Activated naive CD4-positive, alpha-beta T cell treated with anti-CD3 and anti-CD28 coated beads, Interleukin-2, amount 50 U/mL, for 24 hours (primary cell): ENCODE data around the gene ARHGAP18.

Source experiments
- H3K27ac Mint-ChIP-seq: one replicate; pipeline ENCODE4 v1.8.0; 2021; ENCODE audit warnings: mild to moderate bottlenecking, mixed read lengths
- H3K27me3 Mint-ChIP-seq: one replicate; pipeline ENCODE4 v1.8.0; 2021; ENCODE audit warnings: mixed read lengths
- H3K36me3 Mint-ChIP-seq: one replicate; pipeline ENCODE4 v1.8.0; 2021; ENCODE audit warnings: mixed read lengths
- H3K4me1 Mint-ChIP-seq: one replicate; pipeline ENCODE4 v1.8.0; 2021; ENCODE audit warnings: mixed read lengths
- H3K4me3 Mint-ChIP-seq: one replicate; pipeline ENCODE4 v1.8.0; 2021; ENCODE audit warnings: mild to moderate bottlenecking, mixed read lengths
- H3K9me3 Mint-ChIP-seq: one replicate; pipeline ENCODE4 v1.8.0; 2021; ENCODE audit warnings: mixed read lengths

The ARHGAP18 gene

GRCh38 chr6:129671442-129672340 lies 38.3 kb downstream of the ARHGAP18 start:
- no peaks in the 10 kb centered on the region for H3K27me3 Mint-ChIP-seq
- H3K27ac Mint-ChIP-seq = peak overlapping the region; percentile 88
- H3K4me1 Mint-ChIP-seq = peaks cover 40% of the 10 kb centered on the region
- H3K4me3 Mint-ChIP-seq = peak overlapping the region; percentile 75
- no peaks in the 10 kb centered on the region for H3K36me3 Mint-ChIP-seq
- H3K9me3 Mint-ChIP-seq = no peaks in the 10 kb centered on the region

- Mint-ChIP-seq H3K27me3 (no peaks in the 10 kb centered on the region), H3K9me3 (no peaks in the 10 kb centered on the region), H3K4me3 (no peak overlapping the region), H3K27ac (no peak overlapping the region), H3K4me1 (peaks cover 45% of the 10 kb centered on the region), H3K36me3 (no peaks in the 10 kb centered on the region)
Observed at GRCh38 chr6:129670634-129671033, 39.3 kb downstream of the ARHGAP18 start.

GRCh38 chr6:129667621-129668020 lies 42.4 kb downstream of the ARHGAP18 start:
- Mint-ChIP-seq H3K4me3 (no peak overlapping the region), H3K27me3 (no peaks in the 10 kb centered on the region), H3K4me1 (peaks cover 24% of the 10 kb centered on the region), H3K36me3 (no peaks in the 10 kb centered on the region), H3K9me3 (no peaks in the 10 kb centered on the region), H3K27ac (no peak overlapping the region)

- Mint-ChIP-seq H3K9me3 (no peaks in the 10 kb centered on the region), H3K4me3 (no peak overlapping the region), H3K4me1 (peaks cover 23% of the 10 kb centered on the region), H3K27me3 (no peaks in the 10 kb centered on the region), H3K36me3 (no peaks in the 10 kb centered on the region), H3K27ac (no peak overlapping the region)
Observed at GRCh38 chr6:129667034-129667433, 42.9 kb downstream of the ARHGAP18 start.

- H3K36me3 Mint-ChIP-seq = no peaks in the 10 kb centered on the region
- no peaks in the 10 kb centered on the region for H3K27me3 Mint-ChIP-seq
- H3K27ac Mint-ChIP-seq = no peak overlapping the region
- H3K9me3 Mint-ChIP-seq = no peaks in the 10 kb centered on the region
- H3K4me1 Mint-ChIP-seq = peaks cover 9% of the 10 kb centered on the region
- no peak overlapping the region for H3K4me3 Mint-ChIP-seq
Observed at GRCh38 chr6:129665555-129665954, 44.4 kb downstream of the ARHGAP18 start.

- Mint-ChIP-seq H3K4me1 (peaks cover 9% of the 10 kb centered on the region), H3K36me3 (no peaks in the 10 kb centered on the region), H3K4me3 (no peak overlapping the region), H3K27me3 (peaks cover 1% of the 10 kb centered on the region), H3K9me3 (no peaks in the 10 kb centered on the region), H3K27ac (no peak overlapping the region)
Observed at GRCh38 chr6:129663531-129663930, 46.4 kb downstream of the ARHGAP18 start.

- Mint-ChIP-seq H3K27ac (no peak overlapping the region), H3K4me1 (peaks cover 9% of the 10 kb centered on the region), H3K27me3 (peaks cover 1% of the 10 kb centered on the region), H3K9me3 (no peaks in the 10 kb centered on the region), H3K4me3 (no peak overlapping the region), H3K36me3 (no peaks in the 10 kb centered on the region)
Observed at GRCh38 chr6:129662980-129663431, 47.0 kb downstream of the ARHGAP18 start.

GRCh38 chr6:129662406-129662766 lies 47.6 kb downstream of the ARHGAP18 start:
- Mint-ChIP-seq H3K27ac (no peak overlapping the region), H3K27me3 (peaks cover 1% of the 10 kb centered on the region), H3K4me1 (peaks cover 9% of the 10 kb centered on the region), H3K4me3 (no peak overlapping the region), H3K36me3 (no peaks in the 10 kb centered on the region), H3K9me3 (no peaks in the 10 kb centered on the region)

GRCh38 chr6:129661536-129662405 lies 48.2 kb downstream of the ARHGAP18 start:
- peaks cover 9% of the 10 kb centered on the region for H3K4me1 Mint-ChIP-seq
- no peaks in the 10 kb centered on the region for H3K36me3 Mint-ChIP-seq
- peaks cover 1% of the 10 kb centered on the region for H3K27me3 Mint-ChIP-seq
- no peak overlapping the region for H3K4me3 Mint-ChIP-seq
- no peaks in the 10 kb centered on the region for H3K9me3 Mint-ChIP-seq
- H3K27ac Mint-ChIP-seq = no peak overlapping the region

GRCh38 chr6:129660346-129660676 lies 49.7 kb downstream of the ARHGAP18 start:
- no peak overlapping the region for H3K27ac Mint-ChIP-seq
- H3K27me3 Mint-ChIP-seq = peaks cover 1% of the 10 kb centered on the region
- no peaks in the 10 kb centered on the region for H3K9me3 Mint-ChIP-seq
- no peaks in the 10 kb centered on the region for H3K36me3 Mint-ChIP-seq
- H3K4me1 Mint-ChIP-seq = peaks cover 13% of the 10 kb centered on the region
- H3K4me3 Mint-ChIP-seq = no peak overlapping the region

- H3K27ac Mint-ChIP-seq = no peak overlapping the region
- H3K27me3 Mint-ChIP-seq = peaks cover 1% of the 10 kb centered on the region
- no peaks in the 10 kb centered on the region for H3K9me3 Mint-ChIP-seq
- peaks cover 16% of the 10 kb centered on the region for H3K4me1 Mint-ChIP-seq
- no peaks in the 10 kb centered on the region for H3K36me3 Mint-ChIP-seq
- H3K4me3 Mint-ChIP-seq = no peak overlapping the region
Observed at GRCh38 chr6:129659590-129660345, 50.2 kb downstream of the ARHGAP18 start.

GRCh38 chr6:129659167-129659566 lies 50.8 kb downstream of the ARHGAP18 start:
- Mint-ChIP-seq H3K36me3 (no peaks in the 10 kb centered on the region), H3K27ac (no peak overlapping the region), H3K4me1 (peaks cover 18% of the 10 kb centered on the region), H3K27me3 (peaks cover 1% of the 10 kb centered on the region), H3K4me3 (no peak overlapping the region), H3K9me3 (no peaks in the 10 kb centered on the region)

GRCh38 chr6:129657483-129657882 lies 52.5 kb downstream of the ARHGAP18 start:
- Mint-ChIP-seq H3K27ac (peak overlapping the region; percentile 20), H3K4me1 (peaks cover 18% of the 10 kb centered on the region), H3K4me3 (no peak overlapping the region), H3K36me3 (no peaks in the 10 kb centered on the region), H3K9me3 (no peaks in the 10 kb centered on the region), H3K27me3 (peaks cover 1% of the 10 kb centered on the region)

GRCh38 chr6:129655334-129655733 lies 54.6 kb downstream of the ARHGAP18 start:
- Mint-ChIP-seq H3K27ac (no peak overlapping the region), H3K4me3 (no peak overlapping the region), H3K36me3 (no peaks in the 10 kb centered on the region), H3K27me3 (peaks cover 1% of the 10 kb centered on the region), H3K4me1 (peaks cover 14% of the 10 kb centered on the region), H3K9me3 (no peaks in the 10 kb centered on the region)

GRCh38 chr6:129653746-129654145 lies 56.2 kb downstream of the ARHGAP18 start:
- Mint-ChIP-seq H3K27me3 (no peaks in the 10 kb centered on the region), H3K9me3 (no peaks in the 10 kb centered on the region), H3K4me1 (peaks cover 14% of the 10 kb centered on the region), H3K27ac (no peak overlapping the region), H3K36me3 (no peaks in the 10 kb centered on the region), H3K4me3 (no peak overlapping the region)
